GM12878 (cell line): ENCODE results near the gene PSMA8.

Source experiments
- CBFB ChIP-seq: IDR thresholded peaks from 2 replicates; pipeline ENCODE4 v1.6.1; 2016; ENCODE audit warnings: antibody characterized with exemption, low read depth
- CTCF ChIP-seq, 3 experiments: IDR thresholded peaks in 2 of 3; conservative IDR thresholded peaks in 1 of 3; 2 replicates each; pipeline ENCODE4 v1.5.1; 2011; ENCODE audit warnings: low read depth in 3 of 3, low read length in 3 of 3, mild to moderate bottlenecking in 3 of 3, control low read depth in 2 of 3, moderate library complexity in 2 of 3, inconsistent platforms in 1 of 3, mixed read lengths in 1 of 3; ENCODE audit not compliant: control insufficient read depth in 2 of 3, insufficient read depth in 1 of 3; ENCODE audit errors: extremely low read depth in 1 of 3
- EP300 ChIP-seq, 2 experiments: fragments of 150-350 bp in 1 of 2; IDR thresholded peaks; 2 replicates each; pipeline ENCODE4 v1.6.1; 2011 to 2012; ENCODE audit warnings: low read depth in 2 of 2, low read length in 2 of 2, borderline replicate concordance in 1 of 2, improper control_type of control experiment in 1 of 2, inconsistent platforms in 1 of 2; ENCODE audit not compliant: control insufficient read depth in 1 of 2
- JUND ChIP-seq: IDR thresholded peaks from 2 replicates; pipeline ENCODE4 v1.6.1; 2012; ENCODE audit warnings: low read depth, mild to moderate bottlenecking, low read length, improper control_type of control experiment, moderate library complexity
- KAT2A ChIP-seq: conservative IDR thresholded peaks from 2 replicates; pipeline ENCODE4 v1.6.1; 2011; ENCODE audit warnings: low read depth, low read length; ENCODE audit not compliant: control insufficient read depth
- NR2F1 ChIP-seq: fragments of 450-650 bp; conservative IDR thresholded peaks from 2 replicates; pipeline ENCODE4 v1.6.1; 2017; ENCODE audit warnings: mild to moderate bottlenecking
- RCOR1 ChIP-seq: conservative IDR thresholded peaks from 2 replicates; pipeline ENCODE4 v1.6.1; 2012; ENCODE audit warnings: low read depth, low read length, improper control_type of control experiment
- WRNIP1 ChIP-seq: IDR thresholded peaks from 2 replicates; pipeline ENCODE4 v1.6.1; 2011; ENCODE audit warnings: low read depth, low read length, improper control_type of control experiment, borderline replicate concordance
- YY1 ChIP-seq: IDR thresholded peaks from 2 replicates; pipeline ENCODE4 v1.6.1; 2011; ENCODE audit warnings: low read depth, mild to moderate bottlenecking, low read length
- ZSCAN29 ChIP-seq: fragments of 450-650 bp; IDR thresholded peaks from 2 replicates; pipeline ENCODE4 v1.6.1; 2017; ENCODE audit warnings: mild to moderate bottlenecking, moderate library complexity

GRCh38 chr18:26134107-26134506, 438 bp downstream of the PSMA8 start:
- TF ChIP-seq WRNIP1 (no peak), NR2F1 (no peak), ZSCAN29 (no peak), JUND (no peak), EP300 (IDR thresholded peaks at IDR 0.05; ENCODE audit: borderline replicate concordance in 1 of 2, control insufficient read depth in 1 of 2, low read depth in 2 of 2, low read length in 2 of 2) (no peak), CTCF (IDR thresholded peaks at IDR 0.05 in 2 of 3, conservative IDR thresholded peaks at IDR 0.05 in 1 of 3; ENCODE audit: control insufficient read depth in 2 of 3, extremely low read depth in 1 of 3, insufficient read depth in 1 of 3, low read depth in 3 of 3, low read length in 3 of 3) (no peak), YY1 (no peak), KAT2A (no peak), CBFB (no peak), RCOR1 (no peak)
